ENCODE measurements around the gene KLF4. TPM values are rescaled to one million over a fixed set of nuclear protein-coding genes. Genes with fewer than 3 reads are reported as not detected.

The KLF4 gene
- total RNA-seq, 1 experiment from 2014 or later: 5.2 TPM

GRCh38 chr9:107513464-107514100 is 24.0 kb upstream of the KLF4 start:
- Histone ChIP-seq H3K36me3 (ENCODE audit: control insufficient read depth, insufficient read depth, low read length) (no peaks in the 10 kb centered on the region), H3K27ac (ENCODE audit: low read length) (no peak overlapping the region), H3K4me3 (ENCODE audit: low read depth in 2 of 2, low read length in 2 of 2) (no peak overlapping the region), H3K27me3 (ENCODE audit: control insufficient read depth, insufficient read depth, low read length) (no peaks in the 10 kb centered on the region), H3K9me3 (ENCODE audit: control insufficient read depth, insufficient read depth, low read depth, low read length) (no peaks in the 10 kb centered on the region), H3K4me1 (ENCODE audit: control insufficient read depth, insufficient read depth, low read length) (no peaks in the 10 kb centered on the region)
- in situ Hi-C loops (cut with HindIII; ENCODE audit: low pct_unique_long_range_greater_than_20kb, low sequenced_read_pairs) (no loop called here), intact Hi-C loops (cut with micrococcal nuclease; ENCODE audit: unreplicated experiment) (no loop called here)
- no peak for ATAC-seq
- POLR2A ChIA-PET: no interaction called here
- no TSS peak for BruUV-seq (replicated peaks)
- CTCF ChIA-PET: no interaction called here
- TF ChIP-seq POLR2AphosphoS5 (IDR thresholded peaks at IDR 0.05; ENCODE audit: low read depth, low read length) (no peak), TCF7L2 (IDR thresholded peaks at IDR 0.05; ENCODE audit: low read depth, low read length) (no peak), SIN3A (IDR thresholded peaks at IDR 0.05; ENCODE audit: borderline replicate concordance, insufficient read depth, low read depth, low read length) (no peak), REST (IDR thresholded peaks at IDR 0.05; ENCODE audit: insufficient read depth in 1 of 2, low read depth in 2 of 2, low read length in 1 of 2) (no peak)
- TF ChIP-seq, protein P1, sequence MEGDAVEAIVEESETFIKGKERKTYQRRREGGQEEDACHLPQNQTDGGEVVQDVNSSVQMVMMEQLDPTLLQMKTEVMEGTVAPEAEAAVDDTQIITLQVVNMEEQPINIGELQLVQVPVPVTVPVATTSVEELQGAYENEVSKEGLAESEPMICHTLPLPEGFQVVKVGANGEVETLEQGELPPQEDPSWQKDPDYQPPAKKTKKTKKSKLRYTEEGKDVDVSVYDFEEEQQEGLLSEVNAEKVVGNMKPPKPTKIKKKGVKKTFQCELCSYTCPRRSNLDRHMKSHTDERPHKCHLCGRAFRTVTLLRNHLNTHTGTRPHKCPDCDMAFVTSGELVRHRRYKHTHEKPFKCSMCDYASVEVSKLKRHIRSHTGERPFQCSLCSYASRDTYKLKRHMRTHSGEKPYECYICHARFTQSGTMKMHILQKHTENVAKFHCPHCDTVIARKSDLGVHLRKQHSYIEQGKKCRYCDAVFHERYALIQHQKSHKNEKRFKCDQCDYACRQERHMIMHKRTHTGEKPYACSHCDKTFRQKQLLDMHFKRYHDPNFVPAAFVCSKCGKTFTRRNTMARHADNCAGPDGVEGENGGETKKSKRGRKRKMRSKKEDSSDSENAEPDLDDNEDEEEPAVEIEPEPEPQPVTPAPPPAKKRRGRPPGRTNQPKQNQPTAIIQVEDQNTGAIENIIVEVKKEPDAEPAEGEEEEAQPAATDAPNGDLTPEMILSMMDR (IDR thresholded peaks at IDR 0.05): no peak
- DNase-seq (ENCODE audit: low read depth, low spot score): no peak

- TF ChIP-seq SIN3A (IDR thresholded peaks at IDR 0.05; ENCODE audit: borderline replicate concordance, insufficient read depth, low read depth, low read length) (no peak), TCF7L2 (IDR thresholded peaks at IDR 0.05; ENCODE audit: low read depth, low read length) (no peak), REST (IDR thresholded peaks at IDR 0.05; ENCODE audit: insufficient read depth in 1 of 2, low read depth in 2 of 2, low read length in 1 of 2) (peak; percentile 51 to 73; a peak in 3 of 4 replicates), POLR2AphosphoS5 (IDR thresholded peaks at IDR 0.05; ENCODE audit: low read depth, low read length) (no peak)
- TF ChIP-seq, protein P1 (IDR thresholded peaks at IDR 0.05): no peak
- ChIA-PET POLR2A (interaction anchor here (0.5 kb wide), 1 partner anchor 202 kb away, joined by 8 read pairs; no protein-coding TSS in a partner anchor), CTCF (no interaction called here)
- BruUV-seq (replicated peaks): no TSS peak
- intact Hi-C loops (cut with micrococcal nuclease; ENCODE audit: unreplicated experiment) (no loop called here), in situ Hi-C loops (cut with HindIII; ENCODE audit: low pct_unique_long_range_greater_than_20kb, low sequenced_read_pairs) (no loop called here)
- peak; percentile 96 for ATAC-seq
- Histone ChIP-seq H3K27me3 (ENCODE audit: control insufficient read depth, insufficient read depth, low read length) (no peaks in the 10 kb centered on the region), H3K4me1 (ENCODE audit: control insufficient read depth, insufficient read depth, low read length) (peaks cover 13% of the 10 kb centered on the region), H3K9me3 (ENCODE audit: control insufficient read depth, insufficient read depth, low read depth, low read length) (no peaks in the 10 kb centered on the region), H3K4me3 (ENCODE audit: low read depth in 2 of 2, low read length in 2 of 2) (peak overlapping the region in 1 of 2 experiments; percentile 7; a peak in 2 of 4 replicates), H3K27ac (ENCODE audit: low read length) (peak overlapping the region; percentile 57), H3K36me3 (ENCODE audit: control insufficient read depth, insufficient read depth, low read length) (no peaks in the 10 kb centered on the region)
- peak; percentile 76 for DNase-seq (ENCODE audit: low read depth, low spot score)
These were observed 15.3 kb upstream of the KLF4 start for GRCh38 chr9:107504585-107505455.

Data from Panc1 (cell line).